HCT116 (cell line): Measurements from ENCODE around the gene ESR1. TPM values are rescaled to one million over a fixed set of nuclear protein-coding genes. Genes with fewer than 3 reads are reported as not detected.

Source experiments
- ATAC-seq: fragments of 200-7000 bp; cut with Tn5 transposase; 2 replicates; pipeline ENCODE4 v1.9.1; 2020; ENCODE audit warnings: mild to moderate bottlenecking, moderate library complexity
- BruUV-seq: library from RNA; stranded (reverse); fragments of 400-500 nt; replicated peaks from 2 replicates; lab custom pipeline; 2021; lab: Mats Ljungman, UMichigan
- CTCF ChIA-PET: fragments of 300-600 bp; sonication (Branson Sonifier 250); formaldehyde crosslinking; loops from one replicate; lab custom pipeline; 2021; ENCODE audit warnings: antibody characterized with exemption; lab: Charles Lee
- POLR2A ChIA-PET: fragments of 300-600, 350-600 bp; sonication (Branson Sonifier 250); formaldehyde crosslinking; loops from one replicate; lab custom pipeline; 2021; ENCODE audit warnings: antibody characterized with exemption; lab: Charles Lee
- RAD21 ChIA-PET, 2 experiments: fragments of 300-600 bp; sonication (Branson Sonifier 250); formaldehyde crosslinking; loops; one replicate each; lab custom pipeline; 2023; ENCODE audit warnings: low total read pairs in 2 of 2; ENCODE audit not compliant: uncharacterized antibody in 2 of 2, unreplicated experiment in 2 of 2, low non-redundant PET in 1 of 2; lab: Charles Lee
- DNase-seq: peaks from one replicate; pipeline ENCODE4 v3.0.0-alpha.2; 2010; ENCODE audit warnings: low read depth, low spot score
- H2AFZ ChIP-seq: fragments of 200-600 bp; shearing (Covaris generic), sonication (generic); 2 replicates; pipeline ENCODE4 v1.6.1; 2017; ENCODE audit warnings: low read depth, mixed run types, mixed read lengths, antibody characterized with exemption, low read length; ENCODE audit not compliant: poor library complexity, severe bottlenecking
- H3K27ac ChIP-seq: 2 replicates; pipeline ENCODE4 v1.5.1; 2012; ENCODE audit warnings: low read depth, low read length
- H3K27me3 ChIP-seq: fragments of 200-600 bp; sonication (generic); 2 replicates; pipeline ENCODE4 v1.6.1; 2016; ENCODE audit warnings: mixed run types, low read length, mixed read lengths; ENCODE audit not compliant: insufficient read depth
- H3K36me3 ChIP-seq, 2 experiments: fragments of 200-500 bp in 1 of 2; fragments of 200-600 bp in 1 of 2; sonication (Bioruptor generic) in 1 of 2; sonication (generic) in 1 of 2; 2 replicates each; pipeline versions ENCODE4 v1.5.1 to v1.6.1; 2014 to 2016; ENCODE audit warnings: low read length in 2 of 2, inconsistent platforms in 1 of 2, mixed read lengths in 1 of 2, mixed run types in 1 of 2; ENCODE audit not compliant: insufficient read depth in 2 of 2, control insufficient read depth in 1 of 2
- H3K4me1 ChIP-seq, 2 experiments: fragments of 200-600 bp in 1 of 2; sonication (generic) in 1 of 2; 2 replicates each; pipeline versions ENCODE4 v1.5.1 to v1.6.1; 2012 to 2017; ENCODE audit warnings: low read length in 2 of 2, inconsistent platforms in 1 of 2, mild to moderate bottlenecking in 1 of 2, mixed read lengths in 1 of 2, mixed run types in 1 of 2, moderate library complexity in 1 of 2; ENCODE audit not compliant: insufficient read depth in 2 of 2, control insufficient read depth in 1 of 2
- H3K4me2 ChIP-seq: fragments of 200-600 bp; sonication (generic); 2 replicates; pipeline ENCODE4 v1.6.1; 2017; ENCODE audit warnings: mixed run types, low read length, mixed read lengths
- H3K4me3 ChIP-seq, 2 experiments: fragments of 200-600 bp in 1 of 2; sonication (generic) in 1 of 2; replicated peaks in 1 of 2; 2 replicates each; pipeline ENCODE4 v1.5.1; 2011 to 2016; ENCODE audit warnings: low read length in 2 of 2, control low read depth in 1 of 2, low read depth in 1 of 2, mild to moderate bottlenecking in 1 of 2, mixed read lengths in 1 of 2, mixed run types in 1 of 2
- H3K79me2 ChIP-seq: fragments of 200-600 bp; sonication (generic); 2 replicates; pipeline ENCODE4 v1.6.1; 2017; ENCODE audit warnings: mild to moderate bottlenecking, mixed run types, low read length, moderate library complexity, mixed read lengths; ENCODE audit not compliant: insufficient read depth
- H3K9ac ChIP-seq: fragments of 200-600 bp; sonication (generic); 2 replicates; pipeline ENCODE4 v1.6.1; 2016; ENCODE audit warnings: low read length, mixed read lengths
- H3K9me2 ChIP-seq: fragments of 200-600 bp; sonication (generic), shearing (Covaris generic); 2 replicates; pipeline ENCODE4 v1.6.1; 2017; ENCODE audit warnings: mixed run types, mild to moderate bottlenecking, moderate library complexity; ENCODE audit not compliant: insufficient read depth
- H3K9me3 ChIP-seq, 2 experiments: fragments of 200-500 bp in 1 of 2; fragments of 200-600 bp in 1 of 2; sonication (Bioruptor generic) in 1 of 2; sonication (generic) in 1 of 2; 2 replicates each; pipeline ENCODE4 v1.6.1; 2014 to 2017; ENCODE audit warnings: low read length in 2 of 2, mixed read lengths in 2 of 2, inconsistent platforms in 1 of 2, low read depth in 1 of 2, mild to moderate bottlenecking in 1 of 2, mixed run types in 1 of 2, moderate library complexity in 1 of 2; ENCODE audit not compliant: control insufficient read depth in 1 of 2, insufficient read depth in 1 of 2
- H4K20me1 ChIP-seq: fragments of 200-600 bp; sonication (generic), shearing (Covaris generic); 2 replicates; pipeline ENCODE4 v1.6.1; 2017; ENCODE audit warnings: mixed run types, mild to moderate bottlenecking, moderate library complexity; ENCODE audit not compliant: insufficient read depth
- CBX3 ChIP-seq: IDR thresholded peaks from 2 replicates; pipeline ENCODE4 v1.6.1; 2012; ENCODE audit warnings: low read depth
- CEBPB ChIP-seq: IDR thresholded peaks from 2 replicates; pipeline ENCODE4 v1.6.1; 2012; ENCODE audit warnings: low read depth
- EGR1 ChIP-seq: IDR thresholded peaks from 2 replicates; pipeline ENCODE4 v1.6.1; 2012; ENCODE audit warnings: low read depth
- EZH2 ChIP-seq: fragments of 200-600 bp; sonication (generic); IDR thresholded peaks from 2 replicates; pipeline ENCODE4 v1.6.1; 2017; ENCODE audit warnings: antibody characterized with exemption, mixed run types
- EZH2phosphoT487 ChIP-seq: fragments of 200-600 bp; IDR thresholded peaks from 2 replicates; pipeline ENCODE4 v1.6.1; 2018; ENCODE audit warnings: antibody characterized with exemption, borderline replicate concordance
- FOSL1 ChIP-seq: IDR thresholded peaks from 2 replicates; pipeline ENCODE4 v1.6.1; 2012; ENCODE audit warnings: low read depth
- RAD21 ChIP-seq: IDR thresholded peaks from 2 replicates; pipeline ENCODE4 v1.6.1; 2012; ENCODE audit warnings: low read depth, mild to moderate bottlenecking
- SIN3A ChIP-seq: IDR thresholded peaks from 2 replicates; pipeline ENCODE4 v1.6.1; 2012; ENCODE audit warnings: low read depth
- YY1 ChIP-seq: IDR thresholded peaks from 2 replicates; pipeline ENCODE4 v1.6.1; 2011; ENCODE audit warnings: low read length, low read depth, moderate library complexity, mild to moderate bottlenecking; ENCODE audit not compliant: insufficient replicate concordance; ENCODE audit errors: extremely low read depth
- intact Hi-C: fragments of 100-400 bp; cut with micrococcal nuclease; formaldehyde crosslinking; loops from 2 replicates; pipeline ENCODE4 v1.10.0; 2022
- total RNA-seq: library from RNA; stranded (reverse); gene quantifications from one replicate; pipeline ENCODE4 v1.2.1, GENCODE V29; 2021; ENCODE audit not compliant: unreplicated experiment
- TF ChIP-seq, protein P1 (sequence below): IDR thresholded peaks from 2 replicates; pipeline ENCODE4 v1.6.1; 2012; ENCODE audit warnings: low read depth

Gene ESR1
- total RNA-seq, 1 experiment from 2014 or later = 0.17 TPM

DNA sequence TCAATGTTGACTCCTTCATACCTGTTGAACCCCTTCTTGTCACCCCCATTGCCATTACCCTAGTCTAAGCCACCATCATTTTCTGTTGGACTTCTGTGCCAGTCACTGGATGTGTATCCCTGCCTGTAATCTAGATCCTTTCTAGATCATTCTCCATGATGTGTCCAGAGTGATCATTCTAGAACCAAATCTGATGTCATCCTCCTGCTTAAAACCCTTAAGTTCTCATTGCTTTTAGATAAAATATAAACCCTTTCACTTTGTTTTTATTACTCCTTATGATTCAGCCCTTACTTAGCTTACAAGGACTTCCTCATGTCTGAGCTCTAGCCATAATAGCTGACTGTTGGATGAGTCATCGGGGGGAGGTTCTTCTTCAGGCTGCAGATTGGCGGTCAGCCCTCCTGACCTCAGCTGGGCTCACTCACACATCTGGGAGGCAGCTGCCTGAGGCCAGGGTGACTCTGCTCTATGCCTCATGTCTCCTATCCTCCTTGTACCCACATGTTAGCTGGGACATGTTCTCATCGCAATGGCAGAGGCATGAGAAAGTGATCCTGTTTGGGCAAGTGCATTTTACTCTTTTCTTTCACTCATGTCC, 287.6 kb downstream of the ESR1 start (continued):
- TF ChIP-seq EZH2phosphoT487 (no peak), CEBPB (peak; percentile 70), EZH2 (no peak)

GRCh38 chr6:152096863-152097496, 289.5 kb downstream of the ESR1 start:
- Histone ChIP-seq H3K27ac (no peak overlapping the region), H4K20me1 (no peaks in the 10 kb centered on the region), H3K27me3 (no peaks in the 10 kb centered on the region), H3K79me2 (no peaks in the 10 kb centered on the region), H3K4me3 (no peak overlapping the region), H3K9me3 (no peaks in the 10 kb centered on the region), H3K9me2 (no peaks in the 10 kb centered on the region), H3K9ac (no peak overlapping the region), H3K4me1 (peaks cover 11 to 43% of the 10 kb centered on the region in 2 experiments; a peak in 3 of 4 replicates), H3K36me3 (no peaks in the 10 kb centered on the region), H3K4me2 (peak overlapping the region; percentile 1; the same call in 1 of the 2 replicates), H2AFZ (peak overlapping the region; percentile 1)
- ATAC-seq (no peak), DNase-seq (no peak)
- TF ChIP-seq EZH2phosphoT487 = no peak
- peak; percentile 71 for TF ChIP-seq CEBPB
- POLR2A ChIA-PET = no interaction called here
- intact Hi-C loops = no loop called here
- BruUV-seq = no TSS peak
- RAD21 ChIA-PET = no interaction called here
- CTCF ChIA-PET = interaction anchor here (0.9 to 1.2 kb wide), 2 partner anchors 27 to 332 kb away, joined by 4 to 5 read pairs; no protein-coding TSS in a partner anchor

GRCh38 chr6:152098683-152099082, 291.2 kb downstream of the ESR1 start:
- no peaks in the 10 kb centered on the region for H3K79me2 ChIP-seq
- CTCF ChIA-PET = no interaction called here
- ATAC-seq = no peak
- intact Hi-C loops = no loop called here
- no peaks in the 10 kb centered on the region for H3K27me3 ChIP-seq
- POLR2A ChIA-PET = no interaction called here
- H3K4me3 ChIP-seq = no peak overlapping the region
- H2AFZ ChIP-seq = no peak overlapping the region
- no peak overlapping the region for H3K27ac ChIP-seq
- H3K9me3 ChIP-seq = no peaks in the 10 kb centered on the region
- H3K4me2 ChIP-seq = no peak overlapping the region
- RAD21 ChIA-PET = no interaction called here
- H3K4me1 ChIP-seq = peaks cover 11 to 43% of the 10 kb centered on the region in 2 experiments; a peak in 3 of 4 replicates
- no peak for DNase-seq
- H3K9me2 ChIP-seq = no peaks in the 10 kb centered on the region
- no peaks in the 10 kb centered on the region for H4K20me1 ChIP-seq
- H3K36me3 ChIP-seq = no peaks in the 10 kb centered on the region
- no peak overlapping the region for H3K9ac ChIP-seq
- TF ChIP-seq YY1 = no peak
- TF ChIP-seq EGR1 = no peak
- no peak for TF ChIP-seq CBX3
- TF ChIP-seq FOSL1 = no peak
- no peak for TF ChIP-seq RAD21
- no peak for TF ChIP-seq SIN3A
- TF ChIP-seq, protein P1, sequence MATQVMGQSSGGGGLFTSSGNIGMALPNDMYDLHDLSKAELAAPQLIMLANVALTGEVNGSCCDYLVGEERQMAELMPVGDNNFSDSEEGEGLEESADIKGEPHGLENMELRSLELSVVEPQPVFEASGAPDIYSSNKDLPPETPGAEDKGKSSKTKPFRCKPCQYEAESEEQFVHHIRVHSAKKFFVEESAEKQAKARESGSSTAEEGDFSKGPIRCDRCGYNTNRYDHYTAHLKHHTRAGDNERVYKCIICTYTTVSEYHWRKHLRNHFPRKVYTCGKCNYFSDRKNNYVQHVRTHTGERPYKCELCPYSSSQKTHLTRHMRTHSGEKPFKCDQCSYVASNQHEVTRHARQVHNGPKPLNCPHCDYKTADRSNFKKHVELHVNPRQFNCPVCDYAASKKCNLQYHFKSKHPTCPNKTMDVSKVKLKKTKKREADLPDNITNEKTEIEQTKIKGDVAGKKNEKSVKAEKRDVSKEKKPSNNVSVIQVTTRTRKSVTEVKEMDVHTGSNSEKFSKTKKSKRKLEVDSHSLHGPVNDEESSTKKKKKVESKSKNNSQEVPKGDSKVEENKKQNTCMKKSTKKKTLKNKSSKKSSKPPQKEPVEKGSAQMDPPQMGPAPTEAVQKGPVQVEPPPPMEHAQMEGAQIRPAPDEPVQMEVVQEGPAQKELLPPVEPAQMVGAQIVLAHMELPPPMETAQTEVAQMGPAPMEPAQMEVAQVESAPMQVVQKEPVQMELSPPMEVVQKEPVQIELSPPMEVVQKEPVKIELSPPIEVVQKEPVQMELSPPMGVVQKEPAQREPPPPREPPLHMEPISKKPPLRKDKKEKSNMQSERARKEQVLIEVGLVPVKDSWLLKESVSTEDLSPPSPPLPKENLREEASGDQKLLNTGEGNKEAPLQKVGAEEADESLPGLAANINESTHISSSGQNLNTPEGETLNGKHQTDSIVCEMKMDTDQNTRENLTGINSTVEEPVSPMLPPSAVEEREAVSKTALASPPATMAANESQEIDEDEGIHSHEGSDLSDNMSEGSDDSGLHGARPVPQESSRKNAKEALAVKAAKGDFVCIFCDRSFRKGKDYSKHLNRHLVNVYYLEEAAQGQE = no peak
- BruUV-seq = no TSS peak
